Loucy (cell line): ENCODE measurements around the gene PTPRF.

Source experiments
- H2AFZ ChIP-seq: fragments of 200-600 bp; sonication (generic); 2 replicates; pipeline ENCODE4 v1.6.0; 2016; ENCODE audit warnings: antibody characterized with exemption, mild to moderate bottlenecking, low read length, moderate library complexity
- H3F3A ChIP-seq: fragments of 200-600 bp; 2 replicates; pipeline ENCODE4 v1.6.0; 2016; ENCODE audit warnings: antibody characterized with exemption, low read depth, mild to moderate bottlenecking
- H3K27me3 ChIP-seq: fragments of 200-600 bp; sonication (generic); 2 replicates; pipeline ENCODE4 v1.6.1; 2014; ENCODE audit warnings: low read length, mild to moderate bottlenecking; ENCODE audit not compliant: insufficient read depth, poor library complexity, severe bottlenecking
- H3K36me3 ChIP-seq: fragments of 200-600 bp; sonication (generic); 2 replicates; pipeline ENCODE4 v1.6.1; 2016; ENCODE audit warnings: low read length; ENCODE audit not compliant: insufficient read depth
- H3K4me1 ChIP-seq: fragments of 200-600 bp; sonication (generic); 2 replicates; pipeline ENCODE4 v1.5.1; 2014; ENCODE audit warnings: low read length, mild to moderate bottlenecking; ENCODE audit not compliant: insufficient read depth, poor library complexity, severe bottlenecking
- H3K4me2 ChIP-seq: fragments of 200-600 bp; sonication (generic); 2 replicates; pipeline ENCODE4 v1.6.0; 2014; ENCODE audit warnings: antibody characterized with exemption, low read length, low read depth, mild to moderate bottlenecking; ENCODE audit not compliant: poor library complexity, severe bottlenecking
- H3K4me3 ChIP-seq: fragments of 200-600 bp; sonication (generic); 2 replicates; pipeline ENCODE4 v1.5.1; 2014; ENCODE audit warnings: low read length, mild to moderate bottlenecking, mixed read lengths; ENCODE audit not compliant: poor library complexity, severe bottlenecking
- H3K79me2 ChIP-seq: fragments of 200-600 bp; sonication (generic); 2 replicates; pipeline ENCODE4 v1.6.1; 2014; ENCODE audit warnings: low read length; ENCODE audit not compliant: insufficient read depth
- H3K9ac ChIP-seq: fragments of 200-600 bp; sonication (generic); 2 replicates; pipeline ENCODE4 v1.6.0; 2014; ENCODE audit warnings: mild to moderate bottlenecking, low read depth, low read length, moderate library complexity; ENCODE audit not compliant: poor library complexity, severe bottlenecking
- H3K9me2 ChIP-seq: fragments of 200-600 bp; sonication (generic); replicated peaks from 2 replicates; pipeline ENCODE4 v1.6.1; 2016; ENCODE audit warnings: low read depth, low read length, mixed read lengths
- H3K9me3 ChIP-seq: fragments of 200-600 bp; sonication (generic); 2 replicates; pipeline ENCODE4 v1.6.1; 2014; ENCODE audit warnings: mild to moderate bottlenecking, antibody characterized with exemption, low read length, low read depth; ENCODE audit not compliant: insufficient read depth
- H4K20me1 ChIP-seq: fragments of 200-600 bp; sonication (generic); 2 replicates; pipeline ENCODE4 v1.6.0; 2014; ENCODE audit warnings: antibody characterized with exemption, low read length, mild to moderate bottlenecking; ENCODE audit not compliant: insufficient read depth, poor library complexity, severe bottlenecking
- EZH2phosphoT487 ChIP-seq: fragments of 200-600 bp; IDR thresholded peaks from 2 replicates; pipeline ENCODE4 v1.6.1; 2018; ENCODE audit warnings: antibody characterized with exemption, mild to moderate bottlenecking, moderate library complexity, borderline replicate concordance
- TF ChIP-seq, protein P1 (sequence below): fragments of 200-600 bp; sonication (generic); conservative IDR thresholded peaks from 2 replicates; pipeline ENCODE4 v1.5.1; 2014; ENCODE audit warnings: mild to moderate bottlenecking, antibody characterized with exemption, low read length

The PTPRF gene

DNA sequence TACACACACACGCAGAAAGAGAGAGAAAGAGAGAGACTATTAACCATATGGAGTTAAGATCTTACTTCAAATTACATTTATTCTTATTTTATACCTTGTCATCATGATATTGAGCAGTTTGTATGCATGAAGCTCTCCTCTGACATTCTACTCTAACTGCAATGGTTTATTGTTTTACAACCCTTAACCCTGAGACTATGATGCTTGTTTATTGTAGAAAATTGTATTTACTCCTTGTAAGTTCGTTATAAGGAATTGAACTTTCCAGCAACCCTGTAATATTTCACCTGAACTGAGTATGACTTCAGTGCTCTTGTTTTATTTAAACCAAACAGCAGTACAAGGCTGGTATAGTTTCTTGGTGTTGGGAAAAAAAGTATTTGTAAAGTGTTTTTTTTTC, 18.6 kb upstream of the PTPRF start:
- Histone ChIP-seq H3K36me3 (no peaks in the 10 kb centered on the region), H3K4me2 (no peak overlapping the region), H3K9ac (no peak overlapping the region), H4K20me1 (no peaks in the 10 kb centered on the region), H3K4me3 (no peak overlapping the region), H3K79me2 (no peaks in the 10 kb centered on the region), H3K4me1 (no peaks in the 10 kb centered on the region), H3K9me3 (no peaks in the 10 kb centered on the region), H3F3A (no peaks in the 10 kb centered on the region), H2AFZ (no peak overlapping the region), H3K27me3 (no peaks in the 10 kb centered on the region), H3K9me2 (no peaks in the 10 kb centered on the region)
- no peak for TF ChIP-seq EZH2phosphoT487
- TF ChIP-seq, protein P1, sequence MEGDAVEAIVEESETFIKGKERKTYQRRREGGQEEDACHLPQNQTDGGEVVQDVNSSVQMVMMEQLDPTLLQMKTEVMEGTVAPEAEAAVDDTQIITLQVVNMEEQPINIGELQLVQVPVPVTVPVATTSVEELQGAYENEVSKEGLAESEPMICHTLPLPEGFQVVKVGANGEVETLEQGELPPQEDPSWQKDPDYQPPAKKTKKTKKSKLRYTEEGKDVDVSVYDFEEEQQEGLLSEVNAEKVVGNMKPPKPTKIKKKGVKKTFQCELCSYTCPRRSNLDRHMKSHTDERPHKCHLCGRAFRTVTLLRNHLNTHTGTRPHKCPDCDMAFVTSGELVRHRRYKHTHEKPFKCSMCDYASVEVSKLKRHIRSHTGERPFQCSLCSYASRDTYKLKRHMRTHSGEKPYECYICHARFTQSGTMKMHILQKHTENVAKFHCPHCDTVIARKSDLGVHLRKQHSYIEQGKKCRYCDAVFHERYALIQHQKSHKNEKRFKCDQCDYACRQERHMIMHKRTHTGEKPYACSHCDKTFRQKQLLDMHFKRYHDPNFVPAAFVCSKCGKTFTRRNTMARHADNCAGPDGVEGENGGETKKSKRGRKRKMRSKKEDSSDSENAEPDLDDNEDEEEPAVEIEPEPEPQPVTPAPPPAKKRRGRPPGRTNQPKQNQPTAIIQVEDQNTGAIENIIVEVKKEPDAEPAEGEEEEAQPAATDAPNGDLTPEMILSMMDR = no peak

DNA sequence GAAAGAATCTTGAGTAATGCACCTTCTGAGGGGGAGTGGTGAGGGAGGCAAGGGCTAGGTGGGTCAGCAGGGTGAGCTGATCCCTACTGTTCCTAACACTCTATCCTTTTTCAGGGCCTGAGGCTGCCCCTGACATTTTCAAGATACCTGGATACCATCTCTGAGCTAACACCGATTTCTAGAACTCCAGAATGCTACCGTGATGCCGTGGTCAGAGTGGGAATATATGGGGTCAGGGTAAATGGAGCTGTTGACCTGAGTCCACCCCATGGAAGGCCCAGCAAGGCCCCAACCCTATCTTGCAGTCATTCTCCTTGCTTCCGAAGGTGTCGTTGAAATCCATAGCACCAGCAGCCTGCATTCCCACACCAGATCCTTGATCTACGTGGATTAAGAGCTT, 18.0 kb upstream of the PTPRF start:
- H3K4me1 ChIP-seq = no peaks in the 10 kb centered on the region
- no peaks in the 10 kb centered on the region for H3K9me2 ChIP-seq
- no peak overlapping the region for H3K4me2 ChIP-seq
- H3K36me3 ChIP-seq = no peaks in the 10 kb centered on the region
- H3K4me3 ChIP-seq = no peak overlapping the region
- H4K20me1 ChIP-seq = no peaks in the 10 kb centered on the region
- no peaks in the 10 kb centered on the region for H3K9me3 ChIP-seq
- no peaks in the 10 kb centered on the region for H3K27me3 ChIP-seq
- no peak for TF ChIP-seq EZH2phosphoT487
- TF ChIP-seq, protein P1 = no peak
- H3K9ac ChIP-seq = no peak overlapping the region
- no peaks in the 10 kb centered on the region for H3K79me2 ChIP-seq
- H2AFZ ChIP-seq = no peak overlapping the region
- no peaks in the 10 kb centered on the region for H3F3A ChIP-seq

DNA sequence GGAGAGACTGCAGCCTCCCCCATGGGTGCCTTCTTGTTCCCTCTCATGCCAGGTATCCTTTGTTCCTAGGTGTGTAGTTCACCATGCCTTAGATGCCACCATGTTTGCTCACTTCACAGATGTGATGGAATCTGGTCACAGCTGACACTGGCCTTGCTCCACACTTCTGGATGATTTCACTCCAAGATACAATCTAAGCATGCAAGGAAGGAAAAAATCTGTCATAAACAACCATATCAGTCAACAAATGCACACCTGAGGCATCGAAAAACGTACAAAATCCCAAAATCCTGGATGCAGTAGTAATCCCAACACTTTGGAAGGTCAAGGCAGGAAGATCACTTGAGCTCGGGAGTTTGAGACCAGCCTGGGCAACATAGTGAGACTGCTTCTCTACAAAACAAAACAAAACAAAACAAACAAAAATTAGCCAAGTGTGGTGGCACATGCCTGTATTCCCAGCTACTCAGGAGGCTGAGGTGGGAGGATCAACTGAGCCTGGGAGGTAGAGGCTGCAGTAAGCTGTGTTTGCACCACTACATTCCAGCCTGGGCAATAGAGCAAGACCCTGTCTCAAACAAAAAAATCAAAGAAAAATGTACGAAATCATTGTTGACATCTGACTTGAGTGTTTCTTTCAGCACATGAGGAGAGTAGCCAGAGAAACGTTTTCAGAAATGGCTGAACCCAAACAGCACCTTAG, 17.1 kb upstream of the PTPRF start:
- no peak overlapping the region for H3K9ac ChIP-seq
- H3K9me3 ChIP-seq = no peaks in the 10 kb centered on the region
- no peak overlapping the region for H2AFZ ChIP-seq
- H3K4me2 ChIP-seq = no peak overlapping the region
- no peaks in the 10 kb centered on the region for H4K20me1 ChIP-seq
- H3F3A ChIP-seq = no peaks in the 10 kb centered on the region
- H3K36me3 ChIP-seq = no peaks in the 10 kb centered on the region
- H3K79me2 ChIP-seq = no peaks in the 10 kb centered on the region
- H3K4me3 ChIP-seq = no peak overlapping the region
- TF ChIP-seq, protein P1 = no peak
- TF ChIP-seq EZH2phosphoT487 = no peak
- no peaks in the 10 kb centered on the region for H3K9me2 ChIP-seq
- H3K4me1 ChIP-seq = no peaks in the 10 kb centered on the region
- H3K27me3 ChIP-seq = no peaks in the 10 kb centered on the region
